ENCODE results near the gene HOXB3.

GRCh38 chr17:48597528-48597777 is 7.4 kb upstream of the HOXB3 start:
- TF ChIP-seq, protein P1, sequence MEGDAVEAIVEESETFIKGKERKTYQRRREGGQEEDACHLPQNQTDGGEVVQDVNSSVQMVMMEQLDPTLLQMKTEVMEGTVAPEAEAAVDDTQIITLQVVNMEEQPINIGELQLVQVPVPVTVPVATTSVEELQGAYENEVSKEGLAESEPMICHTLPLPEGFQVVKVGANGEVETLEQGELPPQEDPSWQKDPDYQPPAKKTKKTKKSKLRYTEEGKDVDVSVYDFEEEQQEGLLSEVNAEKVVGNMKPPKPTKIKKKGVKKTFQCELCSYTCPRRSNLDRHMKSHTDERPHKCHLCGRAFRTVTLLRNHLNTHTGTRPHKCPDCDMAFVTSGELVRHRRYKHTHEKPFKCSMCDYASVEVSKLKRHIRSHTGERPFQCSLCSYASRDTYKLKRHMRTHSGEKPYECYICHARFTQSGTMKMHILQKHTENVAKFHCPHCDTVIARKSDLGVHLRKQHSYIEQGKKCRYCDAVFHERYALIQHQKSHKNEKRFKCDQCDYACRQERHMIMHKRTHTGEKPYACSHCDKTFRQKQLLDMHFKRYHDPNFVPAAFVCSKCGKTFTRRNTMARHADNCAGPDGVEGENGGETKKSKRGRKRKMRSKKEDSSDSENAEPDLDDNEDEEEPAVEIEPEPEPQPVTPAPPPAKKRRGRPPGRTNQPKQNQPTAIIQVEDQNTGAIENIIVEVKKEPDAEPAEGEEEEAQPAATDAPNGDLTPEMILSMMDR (IDR thresholded peaks at IDR 0.05) = no peak
- TF ChIP-seq POLR2AphosphoS5 (IDR thresholded peaks at IDR 0.05) = no peak
